ENCODE measurements around the gene EHBP1L1.

Gene EHBP1L1

GRCh38 chr11:65613091-65613928 is 37.5 kb downstream of the EHBP1L1 start:
- peak in 9 of 51 donors; percentile 29 to 56 (median 37) for DNase-seq

DNA sequence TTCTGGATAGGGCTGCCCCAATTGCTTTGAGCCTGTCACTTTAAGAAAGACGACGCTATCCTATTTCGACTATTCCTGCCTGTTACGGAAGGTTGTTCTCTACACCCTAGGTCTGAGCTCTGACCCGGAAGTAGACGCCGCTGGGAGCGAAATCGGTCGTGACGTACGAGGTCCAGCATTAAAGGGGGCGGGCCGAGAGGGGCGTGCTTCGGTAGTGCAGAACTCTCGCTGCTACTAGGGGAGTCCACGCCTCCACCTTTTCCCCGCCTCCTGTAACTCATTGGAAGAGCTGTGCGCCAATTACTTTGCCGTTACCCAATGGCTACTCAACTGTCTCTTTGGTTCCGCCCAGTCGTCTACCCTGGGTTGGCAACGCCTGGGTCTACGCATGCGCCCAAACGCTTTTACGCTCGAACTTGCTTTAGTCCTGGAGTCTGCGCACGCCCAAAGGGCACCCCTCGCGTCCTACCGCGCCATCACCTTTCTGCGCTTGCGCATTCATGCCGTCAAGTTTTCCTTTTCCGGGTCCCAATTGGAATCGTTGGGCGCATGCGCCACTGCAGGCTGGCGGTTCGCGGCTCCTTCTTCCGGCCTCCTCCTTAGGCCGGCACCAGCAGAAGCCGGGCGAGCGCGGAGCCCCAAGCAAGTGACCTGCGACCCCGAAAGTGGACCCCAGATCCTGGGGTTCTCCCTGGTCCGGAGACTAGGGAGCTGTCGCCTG is 39.5 kb downstream of the EHBP1L1 start, which contains the start of gene PCNX3:
Gene PCNX3 (plus strand): TSS at position 548 of the 721 bp plus-strand sequence. CDS start 536 bp downstream, outside the sequence.
- peak; percentile 97 to 100 (median 100) for DNase-seq

DNA sequence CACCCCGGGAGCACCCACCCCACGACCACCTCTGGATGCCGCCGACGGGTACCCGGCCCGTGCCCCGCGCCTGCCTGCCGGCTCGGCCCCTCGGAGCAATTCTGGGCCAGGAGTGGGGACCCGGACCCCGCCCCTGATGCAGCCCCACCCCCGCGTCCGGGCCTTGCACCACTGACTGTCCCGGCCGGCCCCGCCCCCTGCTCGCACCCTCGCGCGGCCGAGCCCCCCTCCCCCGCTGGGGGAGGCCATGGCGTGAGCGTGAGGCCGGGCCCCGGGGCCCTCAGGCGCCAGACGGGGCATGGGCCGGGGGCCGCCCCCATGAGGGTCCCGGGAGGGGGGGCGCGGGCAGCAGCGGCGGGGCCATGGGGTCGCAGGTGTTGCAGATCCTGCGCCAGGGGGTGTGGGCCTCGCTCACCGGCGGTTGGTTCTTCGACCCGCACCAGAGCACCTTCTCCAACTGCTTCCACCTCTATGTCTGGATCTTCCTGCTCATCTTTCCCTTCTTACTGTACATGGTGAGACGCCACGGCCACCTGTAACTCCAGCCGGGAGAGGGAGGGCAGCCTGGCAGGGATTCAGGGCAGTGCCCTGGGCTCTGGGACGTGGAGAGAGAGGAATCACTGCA is 40.2 kb downstream of the EHBP1L1 start:
- DNase-seq, result peak in 3 of 51 donors; percentile 44 to 59 (median 57)

GRCh38 chr11:65616575-65617001 is 40.7 kb downstream of the EHBP1L1 start:
- no peak for DNase-seq

DNA sequence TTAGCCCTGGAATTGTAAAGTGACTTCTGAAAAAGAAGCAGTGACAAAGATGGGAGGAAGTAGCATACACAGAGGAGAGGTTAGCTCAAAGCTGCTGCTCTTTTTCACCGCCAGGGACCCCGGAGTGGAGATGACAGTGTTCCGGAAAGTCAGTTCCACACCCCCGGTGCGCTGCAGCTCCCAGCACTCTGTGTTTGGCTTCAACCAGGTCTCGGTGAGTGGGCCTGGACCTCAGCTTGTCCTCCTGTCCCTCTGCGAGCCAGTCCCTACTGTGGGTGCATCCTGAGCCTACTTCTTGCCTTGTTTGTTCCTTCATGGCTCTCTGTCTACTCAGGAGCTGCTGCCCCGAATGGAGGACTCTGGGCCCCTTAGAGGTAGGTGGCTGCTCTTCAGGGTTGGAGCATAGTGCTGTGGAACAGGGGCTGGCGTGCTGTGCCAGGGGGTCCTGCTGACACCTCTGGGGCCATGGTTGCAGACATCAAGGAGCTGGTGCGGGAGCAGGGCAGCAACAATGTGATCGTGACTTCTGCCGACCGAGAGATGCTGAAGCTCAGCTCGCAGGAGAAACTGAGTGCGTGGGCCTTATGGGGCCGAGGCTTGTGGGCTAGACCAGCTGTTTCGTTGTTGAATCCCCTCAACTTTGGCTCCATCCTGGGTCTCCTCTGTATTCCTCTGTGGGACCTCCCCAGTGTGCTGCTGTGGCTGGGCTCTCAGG is 41.4 kb downstream of the EHBP1L1 start:
- no peak for DNase-seq

DNA sequence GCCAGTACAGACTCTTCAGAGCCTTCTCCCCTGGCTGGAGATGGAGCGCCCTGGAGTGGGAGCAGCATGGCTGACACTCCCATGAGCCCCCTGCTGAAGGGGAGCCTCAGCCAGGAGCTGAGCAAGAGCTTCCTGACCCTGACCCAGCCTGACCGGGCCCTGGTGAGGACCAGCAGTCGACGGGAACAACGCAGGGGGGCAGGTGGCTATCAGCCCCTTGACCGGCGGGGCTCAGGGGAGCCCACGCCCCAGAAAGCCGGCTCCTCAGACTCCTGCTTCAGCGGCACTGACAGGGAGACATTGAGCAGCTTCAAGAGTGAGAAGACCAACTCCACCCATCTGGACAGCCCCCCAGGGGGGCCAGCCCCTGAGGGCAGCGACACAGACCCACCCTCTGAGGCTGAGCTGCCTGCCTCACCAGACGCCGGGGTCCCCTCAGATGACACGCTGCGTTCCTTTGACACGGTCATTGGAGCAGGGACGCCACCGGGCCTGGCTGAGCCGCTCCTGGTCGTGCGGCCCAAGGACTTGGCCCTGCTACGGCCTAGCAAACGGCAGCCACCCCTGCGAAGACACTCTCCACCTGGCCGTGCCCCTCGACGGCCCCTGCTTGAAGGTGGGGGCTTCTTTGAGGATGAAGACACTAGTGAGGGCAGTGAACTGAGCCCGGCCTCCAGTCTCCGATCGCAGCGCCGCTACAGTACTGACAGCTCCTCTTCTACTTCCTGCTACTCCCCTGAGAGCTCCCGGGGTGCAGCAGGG is 42.3 kb downstream of the EHBP1L1 start:
- no peak for DNase-seq

DNA sequence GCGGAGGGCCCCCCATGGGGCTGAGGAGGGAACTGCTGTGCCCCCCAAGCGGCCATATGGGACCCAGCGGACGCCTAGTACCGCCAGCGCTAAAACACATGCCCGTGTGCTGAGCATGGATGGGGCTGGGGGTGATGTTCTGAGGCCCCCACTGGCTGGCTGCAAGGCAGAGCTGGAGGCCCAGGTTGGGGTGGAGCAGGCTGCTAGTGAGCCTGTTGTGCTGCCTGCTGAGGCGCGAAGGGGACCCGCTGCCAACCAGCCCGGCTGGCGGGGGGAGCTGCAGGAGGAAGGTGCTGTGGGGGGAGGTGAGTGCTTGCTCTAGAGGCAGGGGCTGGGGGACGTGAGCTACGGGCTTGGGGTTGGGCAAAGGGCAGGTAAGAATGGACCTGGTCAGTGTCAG is 42.9 kb downstream of the EHBP1L1 start:
- DNase-seq, result no peak

GRCh38 chr11:65619281-65619928 is 43.6 kb downstream of the EHBP1L1 start:
- DNase-seq, result no peak

- no peak for DNase-seq
These were observed 44.8 kb downstream of the EHBP1L1 start for GRCh38 chr11:65620666-65621065.

DNA sequence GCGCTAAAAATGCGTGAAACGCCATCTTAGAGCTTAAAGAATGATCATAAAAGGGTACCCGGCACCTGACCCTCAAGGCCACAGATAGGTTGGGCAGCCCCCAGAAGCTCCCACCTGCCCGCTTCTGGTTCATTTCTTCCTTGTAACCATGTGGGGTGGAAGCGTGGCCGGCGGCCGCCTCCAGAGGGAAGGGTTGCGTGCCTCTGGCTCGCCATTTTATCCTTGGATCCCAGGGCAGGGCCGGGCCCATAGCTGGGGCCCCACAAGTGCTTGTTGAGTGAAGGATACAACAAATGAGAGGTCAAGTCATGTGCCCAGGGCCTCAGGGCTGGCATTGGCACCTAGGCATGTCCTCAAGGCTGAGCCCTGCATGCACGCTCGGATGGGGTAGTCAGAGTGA is 45.6 kb downstream of the EHBP1L1 start:
- no peak for DNase-seq

DNA sequence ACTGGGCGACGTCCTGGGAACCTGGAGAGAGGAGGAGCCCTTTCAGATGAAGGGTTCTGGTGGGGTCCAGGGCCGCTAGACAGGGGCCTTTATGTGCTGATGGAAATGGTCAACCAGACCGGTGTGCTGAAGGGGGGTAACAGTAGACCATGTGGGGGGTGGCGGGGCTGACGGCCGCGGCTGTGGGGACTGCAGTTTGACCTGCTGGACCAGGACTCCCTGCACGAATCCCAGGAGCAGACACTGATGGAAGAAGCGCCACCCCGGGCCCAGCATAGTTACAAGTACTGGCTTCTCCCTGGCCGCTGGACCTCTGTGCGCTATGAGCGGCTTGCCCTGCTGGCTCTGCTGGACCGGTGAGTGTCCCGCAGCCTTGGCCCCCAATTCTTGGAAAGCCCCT is 46.2 kb downstream of the EHBP1L1 start:
- DNase-seq, result no peak

- DNase-seq, result no peak
These were observed 47.3 kb downstream of the EHBP1L1 start for GRCh38 chr11:65623177-65623576.

DNA sequence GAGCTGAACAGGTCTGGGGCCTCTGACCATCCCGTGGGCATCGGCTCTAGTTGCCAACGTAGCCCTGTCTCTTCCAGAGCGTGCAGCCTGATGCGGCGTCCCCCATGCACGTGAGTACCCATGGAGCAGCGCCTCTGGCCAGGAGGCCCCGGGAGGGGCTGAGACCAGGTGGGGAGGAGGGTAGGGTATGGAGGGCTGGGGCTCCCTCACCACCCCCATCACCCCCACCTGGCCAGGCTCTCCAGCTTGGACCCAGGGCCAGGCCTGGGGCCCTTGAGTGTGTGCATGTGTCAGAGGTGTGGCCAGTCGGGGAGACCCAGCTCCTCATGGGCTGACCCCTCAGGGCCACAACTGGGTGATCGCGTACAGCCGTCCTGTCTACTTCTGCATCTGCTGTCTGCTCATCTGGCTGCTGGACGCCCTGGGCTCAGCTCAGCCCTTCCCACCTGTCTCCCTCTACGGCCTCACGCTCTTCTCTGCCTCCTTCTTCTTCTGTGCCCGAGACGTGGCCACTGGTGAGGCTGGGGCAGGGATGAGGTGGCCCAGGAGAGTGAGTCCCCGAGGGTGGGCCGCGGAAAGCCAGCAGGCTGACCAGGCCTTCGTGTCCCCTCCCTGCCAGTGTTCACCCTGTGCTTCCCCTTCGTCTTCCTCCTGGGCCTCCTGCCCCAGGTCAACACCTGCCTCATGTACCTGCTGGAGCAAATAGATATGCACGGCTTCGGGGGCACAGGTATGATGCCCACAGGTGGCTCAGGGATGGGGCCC is 48.2 kb downstream of the EHBP1L1 start:
- no peak for DNase-seq

GRCh38 chr11:65624931-65625627 is 49.2 kb downstream of the EHBP1L1 start:
- DNase-seq, result no peak

- DNase-seq, result peak in 43 of 51 donors; percentile 11 to 79 (median 49)
These were observed 49.9 kb downstream of the EHBP1L1 start for GRCh38 chr11:65625628-65626342.

GRCh38 chr11:65627202-65627601 is 51.3 kb downstream of the EHBP1L1 start:
- DNase-seq, result no peak

DNA sequence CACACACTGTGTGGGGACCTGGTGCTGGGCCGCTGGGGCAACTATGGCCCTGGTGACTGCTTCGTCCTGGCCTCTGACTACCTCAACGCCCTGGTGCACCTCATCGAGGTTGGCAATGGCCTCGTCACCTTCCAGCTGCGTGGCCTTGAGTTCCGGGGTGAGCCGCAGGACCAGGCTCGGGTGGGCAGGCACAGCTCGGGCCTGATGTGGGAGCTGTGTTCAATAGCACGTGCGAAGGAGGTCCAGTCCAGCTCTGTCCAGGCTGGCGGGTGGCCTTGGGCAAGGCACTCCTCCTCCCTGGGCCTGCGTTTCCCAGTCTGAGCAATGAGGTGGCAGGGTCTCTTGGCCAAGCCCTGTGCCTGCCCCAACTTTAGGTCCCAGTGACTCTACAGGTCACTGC is 53.7 kb downstream of the EHBP1L1 start:
- no peak for DNase-seq

DNA sequence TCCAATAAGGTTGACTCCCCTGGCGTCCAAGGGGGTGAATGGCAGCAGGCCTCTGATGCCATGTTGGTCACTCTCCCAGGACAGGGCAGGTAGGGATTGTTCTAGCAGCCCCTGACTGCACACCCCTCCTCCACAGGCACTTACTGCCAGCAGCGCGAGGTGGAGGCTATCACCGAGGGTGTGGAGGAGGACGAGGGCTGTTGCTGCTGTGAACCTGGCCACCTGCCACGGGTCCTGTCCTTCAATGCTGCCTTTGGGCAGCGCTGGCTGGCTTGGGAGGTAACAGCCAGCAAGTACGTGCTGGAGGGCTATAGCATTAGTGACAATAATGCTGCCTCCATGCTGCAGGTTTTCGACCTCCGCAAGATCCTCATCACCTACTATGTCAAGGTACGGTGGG is 54.4 kb downstream of the EHBP1L1 start:
- DNase-seq, result no peak

All from hypothalamus (tissue), 51 donors.